GM23338 (cell line): ENCODE measurements around the gene ANKRD6. TPM values are rescaled to one million over a fixed set of nuclear protein-coding genes. Genes with fewer than 3 reads are reported as not detected.

ENCODE experiments used
- ATAC-seq: fragments of 200-7000 bp; cut with Tn5 transposase; 3 replicates; pipeline ENCODE4 v1.9.1; 2020
- DNase-seq: peaks from one replicate; pipeline ENCODE4 v3.0.0-alpha.2; 2015; ENCODE audit warnings: low spot score
- H2AFZ ChIP-seq: fragments of 200-600 bp; sonication (generic); 2 replicates; pipeline ENCODE4 v1.8.0; 2016; ENCODE audit warnings: antibody characterized with exemption, mild to moderate bottlenecking, moderate library complexity
- H3F3A ChIP-seq: fragments of 200-600 bp; sonication (generic); replicated peaks from 2 replicates; pipeline ENCODE4 v1.8.0; 2017; ENCODE audit warnings: antibody characterized with exemption, mixed run types, low read depth
- H3K27ac ChIP-seq: fragments of 200-600 bp; sonication (generic); 2 replicates; pipeline ENCODE4 v1.6.1; 2016; ENCODE audit warnings: low read depth
- H3K27me3 ChIP-seq: fragments of 200-600 bp; sonication (generic); 2 replicates; pipeline ENCODE4 v1.8.0; 2016; ENCODE audit warnings: mild to moderate bottlenecking, mixed run types, moderate library complexity; ENCODE audit not compliant: insufficient read depth
- H3K36me3 ChIP-seq: fragments of 200-600 bp; sonication (generic); 2 replicates; pipeline ENCODE4 v1.8.0; 2016; ENCODE audit warnings: mild to moderate bottlenecking; ENCODE audit not compliant: insufficient read depth
- H3K4me1 ChIP-seq: fragments of 200-600 bp; sonication (generic); 2 replicates; pipeline ENCODE4 v1.8.0; 2016; ENCODE audit warnings: mild to moderate bottlenecking, moderate library complexity; ENCODE audit not compliant: insufficient read depth
- H3K4me2 ChIP-seq: fragments of 200-600 bp; sonication (generic); 2 replicates; pipeline ENCODE4 v1.7.1; 2017; ENCODE audit warnings: mixed run types
- H3K4me3 ChIP-seq: fragments of 200-600 bp; sonication (generic); 2 replicates; pipeline ENCODE4 v1.6.1; 2016; ENCODE audit warnings: mixed run types
- H3K79me2 ChIP-seq: fragments of 200-600 bp; sonication (generic); replicated peaks from 2 replicates; pipeline ENCODE4 v1.8.0; 2017; ENCODE audit warnings: mild to moderate bottlenecking; ENCODE audit not compliant: insufficient read depth
- H3K9me2 ChIP-seq: fragments of 200-600 bp; sonication (generic); 2 replicates; pipeline ENCODE4 v1.8.0; 2017; ENCODE audit not compliant: insufficient read depth
- H4K20me1 ChIP-seq: fragments of 200-600 bp; sonication (generic); replicated peaks from 2 replicates; pipeline ENCODE4 v1.8.0; 2017; ENCODE audit warnings: mild to moderate bottlenecking; ENCODE audit not compliant: insufficient read depth
- H3K27ac Mint-ChIP-seq: 2 replicates; pipeline ENCODE4 v1.8.0; 2020; ENCODE audit warnings: inconsistent platforms, mild to moderate bottlenecking, moderate library complexity, mixed read lengths
- H3K27me3 Mint-ChIP-seq: 3 replicates; pipeline ENCODE4 v1.8.0; 2022; ENCODE audit warnings: low read depth, mild to moderate bottlenecking, moderate library complexity, mixed read lengths, inconsistent platforms; ENCODE audit not compliant: insufficient read depth, poor library complexity
- H3K36me3 Mint-ChIP-seq: 3 replicates; pipeline ENCODE4 v1.8.0; 2021; ENCODE audit warnings: low read depth, mild to moderate bottlenecking, inconsistent platforms, moderate library complexity, mixed read lengths
- H3K4me1 Mint-ChIP-seq: 3 replicates; pipeline ENCODE4 v1.8.0; 2020; ENCODE audit warnings: mild to moderate bottlenecking, inconsistent platforms, mixed read lengths
- H3K4me3 Mint-ChIP-seq: 3 replicates; pipeline ENCODE4 v1.8.0; 2021; ENCODE audit warnings: moderate library complexity, mild to moderate bottlenecking, inconsistent platforms, mixed read lengths
- H3K9me3 Mint-ChIP-seq: 3 replicates; pipeline ENCODE4 v1.8.0; 2020; ENCODE audit warnings: moderate library complexity, mild to moderate bottlenecking, inconsistent platforms, mixed read lengths
- JUNB ChIP-seq: IDR thresholded peaks from one replicate; pipeline ENCODE4 v1.6.1; 2016; ENCODE audit warnings: antibody characterized with exemption; ENCODE audit not compliant: unreplicated experiment
- NANOG ChIP-seq: IDR thresholded peaks from 2 replicates; pipeline ENCODE4 v1.6.1; 2016; ENCODE audit warnings: antibody characterized with exemption, borderline replicate concordance
- POLR2AphosphoS5 ChIP-seq: IDR thresholded peaks from 2 replicates; pipeline ENCODE4 v1.6.1; 2016; ENCODE audit warnings: antibody characterized with exemption, low read depth
- STAT1 ChIP-seq: IDR thresholded peaks from one replicate; pipeline ENCODE4 v1.6.1; 2016; ENCODE audit warnings: antibody characterized with exemption; ENCODE audit not compliant: unreplicated experiment
- ZNF114 ChIP-seq: fragments of 250-450 bp; sonication (Bioruptor Pico); IDR thresholded peaks from 2 replicates; pipeline ENCODE4 v1.5.0; 2020; ENCODE audit warnings: mild to moderate bottlenecking, moderate library complexity
- ZNF331 ChIP-seq: fragments of 250-450 bp; sonication (Bioruptor Pico); IDR thresholded peaks from 2 replicates; pipeline ENCODE4 v1.5.0; 2020; ENCODE audit warnings: low read depth, mild to moderate bottlenecking, moderate library complexity
- polyA plus RNA-seq: library from polyadenylated mRNA; unstranded; fragments of >200 nt; fragmentation: Nextera tagmentation; extraction: Ambion mirVana; gene quantifications from 2 replicates; pipeline ENCODE4 v1.2.1, GENCODE V29; 2016
- total RNA-seq: library from RNA; depleted of rRNA; stranded (reverse); fragments of >200 nt; shearing (Covaris generic); gene quantifications from 2 replicates; pipeline ENCODE4 v1.2.3, GENCODE V29; 2014
- TF ChIP-seq, protein P1 (sequence below), 2 experiments: fragments of 200-600 bp in 1 of 2; sonication (generic) in 1 of 2; conservative IDR thresholded peaks; 2 replicates each; pipeline versions ENCODE4 v1.5.1 to v1.6.1; 2016 to 2017; ENCODE audit warnings: antibody characterized with exemption in 2 of 2, low read depth in 2 of 2, mild to moderate bottlenecking in 2 of 2, moderate library complexity in 1 of 2
- TF ChIP-seq, protein P2 (sequence below): IDR thresholded peaks from one replicate; pipeline ENCODE4 v1.6.1; 2018; ENCODE audit warnings: antibody characterized with exemption; ENCODE audit not compliant: unreplicated experiment

Gene ANKRD6
- total and polyA plus RNA-seq, 2 experiments from 2014 or later, result 3.2 to 9.2 TPM

DNA sequence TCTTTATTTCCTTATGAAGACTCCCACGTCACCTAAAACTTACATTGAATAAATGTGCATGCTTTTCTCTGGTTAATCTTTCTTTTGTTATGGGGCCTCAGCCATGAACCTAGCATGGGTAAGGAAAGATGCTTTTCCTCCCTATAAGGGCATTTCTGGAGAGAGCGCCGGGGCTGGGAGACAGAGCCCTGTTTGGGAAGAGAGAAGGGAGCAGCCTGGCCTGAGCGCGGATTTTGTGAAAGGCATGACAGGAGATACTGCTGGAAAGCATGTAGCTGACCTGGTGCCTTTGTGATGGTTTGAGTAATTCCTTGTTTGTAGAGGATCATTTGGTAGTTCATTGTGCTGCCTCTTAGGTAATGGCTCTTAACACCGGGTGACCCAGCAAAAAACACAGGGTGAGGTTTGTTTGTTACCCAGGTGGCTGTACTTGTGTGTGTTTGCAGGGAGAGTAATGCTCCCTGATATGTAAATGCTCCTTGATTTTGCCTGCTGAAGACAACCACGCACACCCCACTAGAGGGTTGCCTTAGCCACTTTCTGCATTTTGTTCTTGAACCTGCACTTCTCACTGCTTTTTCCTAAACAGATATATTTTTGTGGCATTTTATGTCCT lies 59.2 kb downstream of the ANKRD6 start:
- Histone ChIP-seq H3K4me2 (0 out of 2 replicates have a peak overlapping the region, but pooled peaks have one; percentile 7), H3K27ac (peak overlapping the region; percentile 33; the same call in 1 of the 2 replicates), H3K36me3 (no peaks in the 10 kb centered on the region), H3F3A (no peaks in the 10 kb centered on the region), H3K9me2 (0 out of 2 replicates have a peak, but pooled peaks cover 2% of the 10 kb centered on the region), H3K4me3 (no peak overlapping the region), H2AFZ (no peak overlapping the region), H4K20me1 (no peaks in the 10 kb centered on the region), H3K79me2 (no peaks in the 10 kb centered on the region), H3K4me1 (peaks cover 14% of the 10 kb centered on the region), H3K27me3 (no peaks in the 10 kb centered on the region)
- H3K36me3 Mint-ChIP-seq, result no peaks in the 10 kb centered on the region
- ATAC-seq, result peak; percentile 82
- H3K27ac Mint-ChIP-seq, result peak overlapping the region; percentile 88
- peaks cover 3% of the 10 kb centered on the region for H3K27me3 Mint-ChIP-seq
- no peak overlapping the region for H3K4me3 Mint-ChIP-seq
- no peak for TF ChIP-seq JUNB
- TF ChIP-seq STAT1, result no peak
- TF ChIP-seq NANOG, result no peak
- peak; percentile 45 for DNase-seq
- no peaks in the 10 kb centered on the region for H3K9me3 Mint-ChIP-seq
- peaks cover 29% of the 10 kb centered on the region for H3K4me1 Mint-ChIP-seq

DNA sequence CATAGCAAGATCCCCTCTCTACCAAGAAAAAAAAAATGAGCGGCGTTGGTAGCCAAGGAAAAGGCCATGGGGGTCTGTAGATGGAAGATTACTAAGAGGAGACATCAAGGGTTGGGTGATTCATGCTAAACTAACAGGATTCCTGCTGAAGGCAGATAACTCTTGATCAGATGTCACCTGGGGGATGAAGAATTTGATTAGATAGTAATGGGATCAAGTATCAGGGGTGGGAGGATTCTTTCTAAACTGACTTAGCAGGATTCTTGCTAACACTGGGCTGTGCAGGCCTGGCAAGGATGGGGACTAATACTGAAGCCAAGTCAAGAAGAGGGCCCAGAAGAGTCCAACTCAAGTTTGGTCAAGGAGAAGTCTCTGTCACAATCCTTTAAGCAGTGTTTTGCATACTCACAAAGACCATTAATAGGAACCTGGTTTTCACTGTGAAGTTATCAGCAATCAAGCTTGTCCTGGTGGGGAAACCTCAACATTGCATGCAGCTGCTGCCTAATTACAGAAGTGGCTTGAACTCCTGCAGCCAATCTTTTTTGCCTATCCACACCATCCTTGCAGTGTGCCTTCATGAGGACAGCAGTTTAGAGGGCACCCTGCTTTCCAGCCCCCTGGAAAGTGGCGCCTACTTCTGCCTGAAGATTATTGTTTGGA lies 61.3 kb downstream of the ANKRD6 start:
- DNase-seq (peak; percentile 64), ATAC-seq (peak; percentile 48)
- H2AFZ ChIP-seq, result no peak overlapping the region
- H3K4me3 ChIP-seq, result no peak overlapping the region
- TF ChIP-seq, protein P1, sequence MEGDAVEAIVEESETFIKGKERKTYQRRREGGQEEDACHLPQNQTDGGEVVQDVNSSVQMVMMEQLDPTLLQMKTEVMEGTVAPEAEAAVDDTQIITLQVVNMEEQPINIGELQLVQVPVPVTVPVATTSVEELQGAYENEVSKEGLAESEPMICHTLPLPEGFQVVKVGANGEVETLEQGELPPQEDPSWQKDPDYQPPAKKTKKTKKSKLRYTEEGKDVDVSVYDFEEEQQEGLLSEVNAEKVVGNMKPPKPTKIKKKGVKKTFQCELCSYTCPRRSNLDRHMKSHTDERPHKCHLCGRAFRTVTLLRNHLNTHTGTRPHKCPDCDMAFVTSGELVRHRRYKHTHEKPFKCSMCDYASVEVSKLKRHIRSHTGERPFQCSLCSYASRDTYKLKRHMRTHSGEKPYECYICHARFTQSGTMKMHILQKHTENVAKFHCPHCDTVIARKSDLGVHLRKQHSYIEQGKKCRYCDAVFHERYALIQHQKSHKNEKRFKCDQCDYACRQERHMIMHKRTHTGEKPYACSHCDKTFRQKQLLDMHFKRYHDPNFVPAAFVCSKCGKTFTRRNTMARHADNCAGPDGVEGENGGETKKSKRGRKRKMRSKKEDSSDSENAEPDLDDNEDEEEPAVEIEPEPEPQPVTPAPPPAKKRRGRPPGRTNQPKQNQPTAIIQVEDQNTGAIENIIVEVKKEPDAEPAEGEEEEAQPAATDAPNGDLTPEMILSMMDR (conservative IDR thresholded peaks at IDR 0.05; ENCODE audit: low read depth in 2 of 2), result peak in 1 of 2 experiments; percentile 39; a peak in 2 of 4 replicates
- no peak for TF ChIP-seq ZNF114 (CRISPR knock-in tag)
- TF ChIP-seq ZNF331 (CRISPR knock-in tag), result no peak
- no peaks in the 10 kb centered on the region for H3F3A ChIP-seq
- Mint-ChIP-seq H3K36me3 (no peaks in the 10 kb centered on the region), H3K4me3 (no peak overlapping the region), H3K4me1 (peaks cover 32% of the 10 kb centered on the region), H3K27me3 (peaks cover 2% of the 10 kb centered on the region), H3K9me3 (no peaks in the 10 kb centered on the region), H3K27ac (no peak overlapping the region)
- no peak overlapping the region for H3K27ac ChIP-seq
- H3K27me3 ChIP-seq, result no peaks in the 10 kb centered on the region
- H3K36me3 ChIP-seq, result no peaks in the 10 kb centered on the region
- no peaks in the 10 kb centered on the region for H3K79me2 ChIP-seq
- peaks cover 14% of the 10 kb centered on the region for H3K4me1 ChIP-seq
- no peaks in the 10 kb centered on the region for H4K20me1 ChIP-seq
- no peak overlapping the region for H3K4me2 ChIP-seq
- 0 out of 2 replicates have a peak, but pooled peaks cover 2% of the 10 kb centered on the region for H3K9me2 ChIP-seq

DNA sequence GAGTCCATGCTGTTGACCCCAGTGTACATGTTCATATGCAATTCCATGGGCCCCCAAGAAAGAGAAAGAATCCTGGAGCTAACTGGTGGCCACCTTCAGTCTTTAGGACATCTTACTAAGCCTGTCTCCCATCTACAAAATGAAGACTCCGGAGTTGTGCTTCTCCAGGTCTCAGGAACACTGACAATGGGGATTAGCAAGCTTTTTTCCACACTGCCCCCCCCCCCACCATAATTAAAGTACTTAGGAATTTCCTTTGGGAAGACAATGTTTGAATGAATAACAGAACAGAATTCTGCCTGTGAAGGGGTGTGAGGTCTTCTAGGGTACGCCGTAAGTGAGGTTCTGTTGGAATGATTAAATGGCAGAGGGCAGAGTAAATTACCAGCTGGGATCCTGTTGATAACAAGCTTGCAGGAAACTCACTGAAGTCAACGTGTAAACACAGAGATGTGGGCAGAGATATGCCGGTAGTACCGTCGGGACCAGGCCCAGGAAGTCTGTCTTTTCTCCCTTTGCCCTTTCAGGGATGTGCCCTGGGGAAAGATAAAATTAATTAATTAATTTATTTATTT lies 63.1 kb downstream of the ANKRD6 start:
- TF ChIP-seq, protein P2, sequence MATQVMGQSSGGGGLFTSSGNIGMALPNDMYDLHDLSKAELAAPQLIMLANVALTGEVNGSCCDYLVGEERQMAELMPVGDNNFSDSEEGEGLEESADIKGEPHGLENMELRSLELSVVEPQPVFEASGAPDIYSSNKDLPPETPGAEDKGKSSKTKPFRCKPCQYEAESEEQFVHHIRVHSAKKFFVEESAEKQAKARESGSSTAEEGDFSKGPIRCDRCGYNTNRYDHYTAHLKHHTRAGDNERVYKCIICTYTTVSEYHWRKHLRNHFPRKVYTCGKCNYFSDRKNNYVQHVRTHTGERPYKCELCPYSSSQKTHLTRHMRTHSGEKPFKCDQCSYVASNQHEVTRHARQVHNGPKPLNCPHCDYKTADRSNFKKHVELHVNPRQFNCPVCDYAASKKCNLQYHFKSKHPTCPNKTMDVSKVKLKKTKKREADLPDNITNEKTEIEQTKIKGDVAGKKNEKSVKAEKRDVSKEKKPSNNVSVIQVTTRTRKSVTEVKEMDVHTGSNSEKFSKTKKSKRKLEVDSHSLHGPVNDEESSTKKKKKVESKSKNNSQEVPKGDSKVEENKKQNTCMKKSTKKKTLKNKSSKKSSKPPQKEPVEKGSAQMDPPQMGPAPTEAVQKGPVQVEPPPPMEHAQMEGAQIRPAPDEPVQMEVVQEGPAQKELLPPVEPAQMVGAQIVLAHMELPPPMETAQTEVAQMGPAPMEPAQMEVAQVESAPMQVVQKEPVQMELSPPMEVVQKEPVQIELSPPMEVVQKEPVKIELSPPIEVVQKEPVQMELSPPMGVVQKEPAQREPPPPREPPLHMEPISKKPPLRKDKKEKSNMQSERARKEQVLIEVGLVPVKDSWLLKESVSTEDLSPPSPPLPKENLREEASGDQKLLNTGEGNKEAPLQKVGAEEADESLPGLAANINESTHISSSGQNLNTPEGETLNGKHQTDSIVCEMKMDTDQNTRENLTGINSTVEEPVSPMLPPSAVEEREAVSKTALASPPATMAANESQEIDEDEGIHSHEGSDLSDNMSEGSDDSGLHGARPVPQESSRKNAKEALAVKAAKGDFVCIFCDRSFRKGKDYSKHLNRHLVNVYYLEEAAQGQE, result no peak
- TF ChIP-seq JUNB (no peak), POLR2AphosphoS5 (no peak), STAT1 (no peak), ZNF114 (CRISPR knock-in tag) (no peak)

More for the DNA sequence above, 63.1 kb downstream of the ANKRD6 start:
- H4K20me1 ChIP-seq, result no peaks in the 10 kb centered on the region
- no peak overlapping the region for H3K4me3 Mint-ChIP-seq
- no peak overlapping the region for H2AFZ ChIP-seq
- H3K79me2 ChIP-seq, result no peaks in the 10 kb centered on the region
- H3K4me1 Mint-ChIP-seq, result peaks cover 44% of the 10 kb centered on the region
- H3K4me2 ChIP-seq, result no peak overlapping the region
- H3K27me3 ChIP-seq, result 0 out of 2 replicates have a peak, but pooled peaks cover 6% of the 10 kb centered on the region
- no peak overlapping the region for H3K27ac Mint-ChIP-seq
- H3K36me3 ChIP-seq, result no peaks in the 10 kb centered on the region
- H3K4me3 ChIP-seq, result no peak overlapping the region
- H3F3A ChIP-seq, result no peaks in the 10 kb centered on the region
- peaks cover 6% of the 10 kb centered on the region for H3K27me3 Mint-ChIP-seq
- H3K27ac ChIP-seq, result no peak overlapping the region
- ATAC-seq, result no peak
- no peaks in the 10 kb centered on the region for H3K36me3 Mint-ChIP-seq
- DNase-seq, result no peak
- peaks cover 24% of the 10 kb centered on the region for H3K4me1 ChIP-seq
- H3K9me2 ChIP-seq, result 0 out of 2 replicates have a peak, but pooled peaks cover 2% of the 10 kb centered on the region
- H3K9me3 Mint-ChIP-seq, result no peaks in the 10 kb centered on the region
